HCT116 (cell line): ENCODE results near the gene EGF. TPM values are rescaled to one million over a fixed set of nuclear protein-coding genes. Genes with fewer than 3 reads are reported as not detected.

Experiments
- ATAC-seq: fragments of 200-7000 bp; cut with Tn5 transposase; 2 replicates; pipeline ENCODE4 v1.9.1; 2020; ENCODE audit warnings: mild to moderate bottlenecking, moderate library complexity
- BruUV-seq: library from RNA; stranded (reverse); fragments of 400-500 nt; replicated peaks from 2 replicates; lab custom pipeline; 2021; lab: Mats Ljungman, UMichigan
- CTCF ChIA-PET: fragments of 300-600 bp; sonication (Branson Sonifier 250); formaldehyde crosslinking; loops from one replicate; lab custom pipeline; 2021; ENCODE audit warnings: antibody characterized with exemption; lab: Charles Lee
- POLR2A ChIA-PET: fragments of 300-600, 350-600 bp; sonication (Branson Sonifier 250); formaldehyde crosslinking; loops from one replicate; lab custom pipeline; 2021; ENCODE audit warnings: antibody characterized with exemption; lab: Charles Lee
- RAD21 ChIA-PET, 2 experiments: fragments of 300-600 bp; sonication (Branson Sonifier 250); formaldehyde crosslinking; loops; one replicate each; lab custom pipeline; 2023; ENCODE audit warnings: low total read pairs in 2 of 2; ENCODE audit not compliant: uncharacterized antibody in 2 of 2, unreplicated experiment in 2 of 2, low non-redundant PET in 1 of 2; lab: Charles Lee
- DNase-seq: peaks from one replicate; pipeline ENCODE4 v3.0.0-alpha.2; 2010; ENCODE audit warnings: low read depth, low spot score
- H2AFZ ChIP-seq: fragments of 200-600 bp; shearing (Covaris generic), sonication (generic); 2 replicates; pipeline ENCODE4 v1.6.1; 2017; ENCODE audit warnings: low read depth, mixed run types, mixed read lengths, antibody characterized with exemption, low read length; ENCODE audit not compliant: poor library complexity, severe bottlenecking
- H3K27ac ChIP-seq: 2 replicates; pipeline ENCODE4 v1.5.1; 2012; ENCODE audit warnings: low read depth, low read length
- H3K27me3 ChIP-seq: fragments of 200-600 bp; sonication (generic); 2 replicates; pipeline ENCODE4 v1.6.1; 2016; ENCODE audit warnings: mixed run types, low read length, mixed read lengths; ENCODE audit not compliant: insufficient read depth
- H3K36me3 ChIP-seq, 2 experiments: fragments of 200-500 bp in 1 of 2; fragments of 200-600 bp in 1 of 2; sonication (Bioruptor generic) in 1 of 2; sonication (generic) in 1 of 2; 2 replicates each; pipeline versions ENCODE4 v1.5.1 to v1.6.1; 2014 to 2016; ENCODE audit warnings: low read length in 2 of 2, inconsistent platforms in 1 of 2, mixed read lengths in 1 of 2, mixed run types in 1 of 2; ENCODE audit not compliant: insufficient read depth in 2 of 2, control insufficient read depth in 1 of 2
- H3K4me1 ChIP-seq, 2 experiments: fragments of 200-600 bp in 1 of 2; sonication (generic) in 1 of 2; 2 replicates each; pipeline versions ENCODE4 v1.5.1 to v1.6.1; 2012 to 2017; ENCODE audit warnings: low read length in 2 of 2, inconsistent platforms in 1 of 2, mild to moderate bottlenecking in 1 of 2, mixed read lengths in 1 of 2, mixed run types in 1 of 2, moderate library complexity in 1 of 2; ENCODE audit not compliant: insufficient read depth in 2 of 2, control insufficient read depth in 1 of 2
- H3K4me2 ChIP-seq: fragments of 200-600 bp; sonication (generic); 2 replicates; pipeline ENCODE4 v1.6.1; 2017; ENCODE audit warnings: mixed run types, low read length, mixed read lengths
- H3K4me3 ChIP-seq, 2 experiments: fragments of 200-600 bp in 1 of 2; sonication (generic) in 1 of 2; replicated peaks in 1 of 2; 2 replicates each; pipeline ENCODE4 v1.5.1; 2011 to 2016; ENCODE audit warnings: low read length in 2 of 2, control low read depth in 1 of 2, low read depth in 1 of 2, mild to moderate bottlenecking in 1 of 2, mixed read lengths in 1 of 2, mixed run types in 1 of 2
- H3K79me2 ChIP-seq: fragments of 200-600 bp; sonication (generic); 2 replicates; pipeline ENCODE4 v1.6.1; 2017; ENCODE audit warnings: mild to moderate bottlenecking, mixed run types, low read length, moderate library complexity, mixed read lengths; ENCODE audit not compliant: insufficient read depth
- H3K9ac ChIP-seq: fragments of 200-600 bp; sonication (generic); 2 replicates; pipeline ENCODE4 v1.6.1; 2016; ENCODE audit warnings: low read length, mixed read lengths
- H3K9me2 ChIP-seq: fragments of 200-600 bp; sonication (generic), shearing (Covaris generic); 2 replicates; pipeline ENCODE4 v1.6.1; 2017; ENCODE audit warnings: mixed run types, mild to moderate bottlenecking, moderate library complexity; ENCODE audit not compliant: insufficient read depth
- H3K9me3 ChIP-seq, 2 experiments: fragments of 200-500 bp in 1 of 2; fragments of 200-600 bp in 1 of 2; sonication (Bioruptor generic) in 1 of 2; sonication (generic) in 1 of 2; 2 replicates each; pipeline ENCODE4 v1.6.1; 2014 to 2017; ENCODE audit warnings: low read length in 2 of 2, mixed read lengths in 2 of 2, inconsistent platforms in 1 of 2, low read depth in 1 of 2, mild to moderate bottlenecking in 1 of 2, mixed run types in 1 of 2, moderate library complexity in 1 of 2; ENCODE audit not compliant: control insufficient read depth in 1 of 2, insufficient read depth in 1 of 2
- H4K20me1 ChIP-seq: fragments of 200-600 bp; sonication (generic), shearing (Covaris generic); 2 replicates; pipeline ENCODE4 v1.6.1; 2017; ENCODE audit warnings: mixed run types, mild to moderate bottlenecking, moderate library complexity; ENCODE audit not compliant: insufficient read depth
- CEBPB ChIP-seq: IDR thresholded peaks from 2 replicates; pipeline ENCODE4 v1.6.1; 2012; ENCODE audit warnings: low read depth
- CTCF ChIP-seq, 3 experiments: fragments of 200-600 bp in 1 of 3; sonication (generic) in 1 of 3; IDR thresholded peaks in 2 of 3; conservative IDR thresholded peaks in 1 of 3; 2 replicates each; pipeline ENCODE4 v1.5.1; 2012 to 2017; ENCODE audit warnings: low read depth in 2 of 3, low read length in 2 of 3, antibody characterized with exemption in 1 of 3, borderline replicate concordance in 1 of 3, control low read depth in 1 of 3, mild to moderate bottlenecking in 1 of 3, mixed read lengths in 1 of 3, mixed run types in 1 of 3, moderate library complexity in 1 of 3; ENCODE audit not compliant: insufficient read depth in 1 of 3
- EGR1 ChIP-seq: IDR thresholded peaks from 2 replicates; pipeline ENCODE4 v1.6.1; 2012; ENCODE audit warnings: low read depth
- ELF1 ChIP-seq: IDR thresholded peaks from 2 replicates; pipeline ENCODE4 v1.6.1; 2012; ENCODE audit warnings: low read depth, borderline replicate concordance
- EZH2phosphoT487 ChIP-seq: fragments of 200-600 bp; IDR thresholded peaks from 2 replicates; pipeline ENCODE4 v1.6.1; 2018; ENCODE audit warnings: antibody characterized with exemption, borderline replicate concordance
- JUND ChIP-seq: IDR thresholded peaks from 2 replicates; pipeline ENCODE4 v1.6.1; 2012
- MAX ChIP-seq: IDR thresholded peaks from 2 replicates; pipeline ENCODE4 v1.6.1; 2012
- POLR2A ChIP-seq: IDR thresholded peaks from 2 replicates; pipeline ENCODE4 v1.7.0; 2011; ENCODE audit warnings: borderline replicate concordance; ENCODE audit not compliant: insufficient read depth, insufficient read length; ENCODE audit errors: extremely low read depth
- POLR2AphosphoS5 ChIP-seq: IDR thresholded peaks from 2 replicates; pipeline ENCODE4 v1.6.1; 2011; ENCODE audit warnings: mild to moderate bottlenecking, low read depth, low read length, moderate library complexity
- REST ChIP-seq: IDR thresholded peaks from 2 replicates; pipeline ENCODE4 v1.6.1; 2012; ENCODE audit warnings: low read depth
- SIN3A ChIP-seq: IDR thresholded peaks from 2 replicates; pipeline ENCODE4 v1.6.1; 2012; ENCODE audit warnings: low read depth
- SP1 ChIP-seq: IDR thresholded peaks from 2 replicates; pipeline ENCODE4 v1.6.1; 2012; ENCODE audit warnings: low read depth
- SRF ChIP-seq: IDR thresholded peaks from 2 replicates; pipeline ENCODE4 v1.6.1; 2012; ENCODE audit warnings: low read depth
- ZBTB33 ChIP-seq: IDR thresholded peaks from 2 replicates; pipeline ENCODE4 v1.6.1; 2011; ENCODE audit warnings: mild to moderate bottlenecking, low read length, moderate library complexity; ENCODE audit not compliant: insufficient replicate concordance; ENCODE audit errors: extremely low read depth
- ZNF274 ChIP-seq: fragments of 200-500 bp; sonication (Bioruptor generic); IDR thresholded peaks from 2 replicates; pipeline ENCODE4 v1.6.1; 2014; ENCODE audit warnings: mild to moderate bottlenecking, low read depth, low read length, inconsistent platforms
- intact Hi-C: fragments of 100-400 bp; cut with micrococcal nuclease; formaldehyde crosslinking; loops from 2 replicates; pipeline ENCODE4 v1.10.0; 2022
- total RNA-seq: library from RNA; stranded (reverse); gene quantifications from one replicate; pipeline ENCODE4 v1.2.1, GENCODE V29; 2021; ENCODE audit not compliant: unreplicated experiment

EGF gene
- total RNA-seq, 1 experiment from 2014 or later: 0.57 TPM

GRCh38 chr4:109982521-109982920 lies 69.8 kb downstream of the EGF start (continued):
- TF ChIP-seq REST (no peak), ZNF274 (no peak)

GRCh38 chr4:109985993-109986974 lies 73.6 kb downstream of the EGF start:
- H3K36me3 ChIP-seq: no peaks in the 10 kb centered on the region
- no peak overlapping the region for H3K4me2 ChIP-seq
- ATAC-seq (no peak), DNase-seq (no peak)
- H3K4me1 ChIP-seq: peaks cover 0 to 11% of the 10 kb centered on the region in 2 experiments; a peak in 2 of 4 replicates
- 0 out of 2 replicates have a peak, but pooled peaks cover 2% of the 10 kb centered on the region for H3K9me2 ChIP-seq
- POLR2A ChIA-PET: no interaction called here
- no peaks in the 10 kb centered on the region for H4K20me1 ChIP-seq
- no peaks in the 10 kb centered on the region for H3K27me3 ChIP-seq
- intact Hi-C loops: no loop called here
- RAD21 ChIA-PET: no interaction called here
- no peaks in the 10 kb centered on the region for H3K9me3 ChIP-seq
- TF ChIP-seq CEBPB (no peak), SP1 (no peak), ZBTB33 (no peak), SRF (no peak), EZH2phosphoT487 (no peak), JUND (no peak), EGR1 (no peak), ELF1 (no peak), POLR2A (no peak), CTCF (IDR thresholded peaks at IDR 0.05 in 2 of 3, conservative IDR thresholded peaks at IDR 0.05 in 1 of 3; ENCODE audit: borderline replicate concordance in 1 of 3, insufficient read depth in 1 of 3, low read depth in 2 of 3, low read length in 2 of 3) (no peak), POLR2AphosphoS5 (no peak), SIN3A (no peak), MAX (no peak)
- H3K4me3 ChIP-seq: no peak overlapping the region
- no peaks in the 10 kb centered on the region for H3K79me2 ChIP-seq
- no TSS peak for BruUV-seq
- CTCF ChIA-PET: no interaction called here
- H2AFZ ChIP-seq: no peak overlapping the region
- no peak overlapping the region for H3K9ac ChIP-seq
- H3K27ac ChIP-seq: no peak overlapping the region
